CD14-positive monocyte (primary cell): ENCODE data around the gene MED10. TPM values are rescaled to one million over a fixed set of nuclear protein-coding genes. Genes with fewer than 3 reads are reported as not detected.

Source experiments
- DNase-seq, 3 donors: peaks; one replicate each; pipeline ENCODE4 v3.0.0-alpha.2; 2011 to 2022
- H2AFZ ChIP-seq: 2 replicates; pipeline ENCODE4 v1.6.0; 2012; ENCODE audit warnings: mild to moderate bottlenecking, low read depth, low read length, inconsistent platforms; ENCODE audit not compliant: insufficient read depth, poor library complexity, severe bottlenecking
- H3K27ac ChIP-seq, 2 donors: 1 replicate in 1 of 2; 2 replicates in 1 of 2; pipeline ENCODE4 v1.5.1; 2012 to 2013; ENCODE audit warnings: low read length in 2 of 2, control low read depth in 1 of 2, inconsistent platforms in 1 of 2, low read depth in 1 of 2, mild to moderate bottlenecking in 1 of 2
- H3K27me3 ChIP-seq, 2 donors: one replicate each; pipeline versions ENCODE4 v1.6.0 to v1.6.1; 2011 to 2013; ENCODE audit warnings: low read length in 2 of 2; ENCODE audit not compliant: control insufficient read depth in 2 of 2, insufficient read depth in 2 of 2
- H3K36me3 ChIP-seq, 2 donors: replicated peaks in 1 of 2; 1 replicate in 1 of 2; 2 replicates in 1 of 2; pipeline versions ENCODE4 v1.5.1 to v1.6.1; 2012 to 2013; ENCODE audit warnings: low read length in 2 of 2, control low read depth in 1 of 2, inconsistent platforms in 1 of 2, mild to moderate bottlenecking in 1 of 2; ENCODE audit not compliant: insufficient read depth in 2 of 2, control insufficient read depth in 1 of 2
- H3K4me1 ChIP-seq, 2 donors: 1 replicate in 1 of 2; 2 replicates in 1 of 2; pipeline versions ENCODE4 v1.5.1 to v1.6.1; 2012 to 2013; ENCODE audit warnings: low read length in 2 of 2, control low read depth in 1 of 2, inconsistent platforms in 1 of 2, mild to moderate bottlenecking in 1 of 2, moderate library complexity in 1 of 2; ENCODE audit not compliant: insufficient read depth in 2 of 2, control insufficient read depth in 1 of 2
- H3K4me2 ChIP-seq: replicated peaks from 2 replicates; pipeline ENCODE3; 2012; ENCODE audit warnings: low read length, moderate library complexity, mild to moderate bottlenecking; ENCODE audit not compliant: poor library complexity, severe bottlenecking; ENCODE audit errors: extremely low read depth
- H3K4me3 ChIP-seq, 3 experiments: fragments of 200-600 bp in 1 of 3; sonication (generic) in 1 of 3; replicated peaks in 1 of 3; 1 replicate in 2 of 3; 2 replicates in 1 of 3; pipeline ENCODE4 v1.5.1; 2011 to 2013; ENCODE audit warnings: low read length in 3 of 3, mild to moderate bottlenecking in 3 of 3, control low read depth in 2 of 3, low read depth in 2 of 3, inconsistent platforms in 1 of 3, moderate library complexity in 1 of 3
- H3K79me2 ChIP-seq: 2 replicates; pipeline ENCODE4 v1.6.0; 2012; ENCODE audit warnings: mild to moderate bottlenecking, control low read depth, inconsistent platforms, low read length, moderate library complexity; ENCODE audit not compliant: insufficient read depth
- H3K9ac ChIP-seq: 2 replicates; pipeline ENCODE4 v1.6.0; 2017; ENCODE audit warnings: low read length, mild to moderate bottlenecking; ENCODE audit not compliant: insufficient read depth, poor library complexity, severe bottlenecking
- H3K9me3 ChIP-seq, 2 donors: replicated peaks in 1 of 2; 1 replicate in 1 of 2; 2 replicates in 1 of 2; pipeline versions ENCODE4 v1.5.1 to v1.6.1; 2012 to 2013; ENCODE audit warnings: low read length in 2 of 2, control low read depth in 1 of 2; ENCODE audit not compliant: control insufficient read depth in 1 of 2, insufficient read depth in 1 of 2
- H4K20me1 ChIP-seq: 2 replicates; pipeline ENCODE4 v1.6.0; 2012; ENCODE audit warnings: mild to moderate bottlenecking, low read length, control low read depth, moderate library complexity; ENCODE audit not compliant: insufficient read depth
- H3K27ac Mint-ChIP-seq, 7 donors: one replicate each; pipeline ENCODE4 v1.8.0; 2020; ENCODE audit warnings: mild to moderate bottlenecking in 7 of 7, mixed read lengths in 7 of 7, moderate library complexity in 6 of 7, inconsistent platforms in 2 of 7
- H3K27me3 Mint-ChIP-seq, 3 donors: one replicate each; pipeline ENCODE4 v1.8.0; 2021 to 2022; ENCODE audit warnings: low read depth in 3 of 3, mild to moderate bottlenecking in 3 of 3, mixed read lengths in 3 of 3, moderate library complexity in 3 of 3, inconsistent platforms in 1 of 3
- H3K36me3 Mint-ChIP-seq, 2 donors: one replicate each; pipeline ENCODE4 v1.8.0; 2020; ENCODE audit warnings: mixed read lengths in 2 of 2, inconsistent platforms in 1 of 2, mild to moderate bottlenecking in 1 of 2
- H3K4me1 Mint-ChIP-seq: one replicate; pipeline ENCODE4 v1.8.0; 2020; ENCODE audit warnings: mild to moderate bottlenecking, mixed read lengths
- H3K4me3 Mint-ChIP-seq, 2 donors: one replicate each; pipeline ENCODE4 v1.8.0; 2020; ENCODE audit warnings: mild to moderate bottlenecking in 2 of 2, mixed read lengths in 2 of 2, moderate library complexity in 1 of 2
- H3K9me3 Mint-ChIP-seq, 7 donors: one replicate each; pipeline ENCODE4 v1.8.0; 2020 to 2022; ENCODE audit warnings: mixed read lengths in 7 of 7, mild to moderate bottlenecking in 6 of 7, moderate library complexity in 6 of 7, inconsistent platforms in 2 of 7
- WGBS: methylation state at CpG from one replicate; pipeline ENCODE4 v1.1.5; 2013; ENCODE audit warnings: missing lambda C conversion rate; ENCODE audit not compliant: insufficient coverage; 5-methylcytosine and 5-hydroxymethylcytosine counted together
- intact Hi-C, 2 donors: fragments of 100-400 bp; cut with micrococcal nuclease; formaldehyde crosslinking; loops; one replicate each; pipeline versions ENCODE4 v1.15.0 to v1.15.1; 2023
- polyA plus RNA-seq, 3 donors: library from polyadenylated mRNA; depleted of rRNA in 1 of 3; unstranded in 2 of 3; stranded (reverse) in 1 of 3; fragments of 300-500 nt in 2 of 3; fragments of >200 nt in 1 of 3; fragmentation: Illumina TruSeq in 2 of 3; gene quantifications; 1 replicate in 2 of 3; 2 replicates in 1 of 3; pipeline ENCODE4 v1.2.3, GENCODE V29; 2012 to 2021
- TF ChIP-seq, protein P1 (sequence below): fragments of 200-600 bp; IDR thresholded peaks from one replicate; pipeline ENCODE4 v1.8.0; 2022; ENCODE audit warnings: antibody characterized with exemption, mild to moderate bottlenecking

The MED10 gene
- polyA plus RNA-seq, 3 donors: 27.6 to 47.8 (median 47.3) TPM

DNA sequence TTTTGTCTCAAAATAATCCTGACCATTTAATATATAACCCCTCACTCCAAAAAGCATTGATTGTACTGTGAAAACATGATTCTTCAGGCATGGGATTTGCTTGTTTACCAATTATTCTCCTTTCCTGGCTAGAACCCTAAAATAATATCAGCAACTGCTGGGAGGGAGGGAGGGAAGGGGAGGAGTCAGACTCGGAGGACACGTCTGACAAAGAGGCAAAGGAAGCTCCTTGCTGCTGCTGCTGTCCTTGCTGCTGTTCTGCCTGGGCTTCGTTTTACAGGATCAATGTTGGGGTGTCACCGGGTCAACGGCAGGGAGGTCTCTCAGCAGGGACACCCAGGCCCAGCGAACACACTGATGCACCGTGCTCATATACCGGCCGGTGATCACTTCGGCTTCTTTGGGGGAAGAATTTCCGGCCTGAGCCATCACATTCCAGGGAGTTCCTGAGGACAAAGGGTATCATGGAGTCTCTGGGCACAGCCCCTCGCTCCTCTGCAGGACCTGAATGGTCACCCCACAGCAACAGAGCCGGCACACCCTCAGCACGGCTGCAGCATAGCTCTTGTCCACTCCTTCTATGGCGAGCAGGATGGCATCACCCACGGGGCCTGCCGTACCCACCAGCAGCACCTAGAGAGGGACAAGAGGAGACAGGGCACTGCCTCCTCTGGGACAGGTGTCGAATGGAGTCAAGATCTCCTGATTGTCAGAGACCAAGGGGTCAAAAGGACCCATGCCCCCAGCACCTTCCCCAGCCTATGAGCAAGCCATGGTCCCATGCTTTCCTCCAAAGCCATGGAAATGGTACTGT lies 27.9 kb downstream of the MED10 start:
- Mint-ChIP-seq H3K36me3 (no peaks in the 10 kb centered on the region), H3K27me3 (peaks cover 0 to 6% (median 3%) of the 10 kb centered on the region in 3 donors), H3K27ac (no peak overlapping the region), H3K9me3 (peaks cover 0 to 5% (median 0%) of the 10 kb centered on the region in 7 donors), H3K4me1 (no peaks in the 10 kb centered on the region), H3K4me3 (no peak overlapping the region)
- no peaks in the 10 kb centered on the region for H3K4me1 ChIP-seq
- no peak overlapping the region for H3K4me3 ChIP-seq
- WGBS: 82% methylated on average over 18 of the region's 18 CpGs
- H3K27me3 ChIP-seq: no peaks in the 10 kb centered on the region
- H3K9me3 ChIP-seq: no peaks in the 10 kb centered on the region
- intact Hi-C loops: no loop called here
- no peaks in the 10 kb centered on the region for H3K36me3 ChIP-seq
- TF ChIP-seq, protein P1, sequence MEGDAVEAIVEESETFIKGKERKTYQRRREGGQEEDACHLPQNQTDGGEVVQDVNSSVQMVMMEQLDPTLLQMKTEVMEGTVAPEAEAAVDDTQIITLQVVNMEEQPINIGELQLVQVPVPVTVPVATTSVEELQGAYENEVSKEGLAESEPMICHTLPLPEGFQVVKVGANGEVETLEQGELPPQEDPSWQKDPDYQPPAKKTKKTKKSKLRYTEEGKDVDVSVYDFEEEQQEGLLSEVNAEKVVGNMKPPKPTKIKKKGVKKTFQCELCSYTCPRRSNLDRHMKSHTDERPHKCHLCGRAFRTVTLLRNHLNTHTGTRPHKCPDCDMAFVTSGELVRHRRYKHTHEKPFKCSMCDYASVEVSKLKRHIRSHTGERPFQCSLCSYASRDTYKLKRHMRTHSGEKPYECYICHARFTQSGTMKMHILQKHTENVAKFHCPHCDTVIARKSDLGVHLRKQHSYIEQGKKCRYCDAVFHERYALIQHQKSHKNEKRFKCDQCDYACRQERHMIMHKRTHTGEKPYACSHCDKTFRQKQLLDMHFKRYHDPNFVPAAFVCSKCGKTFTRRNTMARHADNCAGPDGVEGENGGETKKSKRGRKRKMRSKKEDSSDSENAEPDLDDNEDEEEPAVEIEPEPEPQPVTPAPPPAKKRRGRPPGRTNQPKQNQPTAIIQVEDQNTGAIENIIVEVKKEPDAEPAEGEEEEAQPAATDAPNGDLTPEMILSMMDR: no peak
- H3K4me2 ChIP-seq: no peak overlapping the region
- H2AFZ ChIP-seq: no peak overlapping the region
- H4K20me1 ChIP-seq: no peaks in the 10 kb centered on the region
- no peak for DNase-seq
- no peaks in the 10 kb centered on the region for H3K79me2 ChIP-seq
- H3K27ac ChIP-seq: no peak overlapping the region
- H3K9ac ChIP-seq: no peak overlapping the region

DNA sequence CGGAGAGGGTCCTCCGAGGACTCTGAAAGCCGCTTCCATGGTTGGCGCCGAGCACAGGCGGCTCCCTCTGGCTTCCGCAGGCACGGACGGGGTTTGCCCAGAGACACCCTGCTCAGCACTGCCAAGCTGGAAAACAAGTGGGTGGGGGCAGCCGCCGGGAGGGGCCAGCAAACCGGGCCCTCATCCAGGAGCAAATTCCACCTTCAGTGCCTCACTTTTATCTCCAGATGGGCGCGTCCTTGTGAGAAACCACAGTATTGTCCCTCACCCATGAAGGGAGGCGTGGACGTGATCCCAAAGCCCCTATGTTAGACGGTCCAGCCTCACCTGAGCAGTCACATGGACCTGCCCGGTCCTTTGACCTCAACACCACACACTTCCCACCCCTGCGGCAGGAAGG lies 29.0 kb downstream of the MED10 start:
- TF ChIP-seq, protein P1: no peak
- Mint-ChIP-seq H3K27ac (peak overlapping the region in 1 of 7 donors; percentile 62), H3K9me3 (peaks cover 0 to 5% (median 0%) of the 10 kb centered on the region in 7 donors), H3K27me3 (peaks cover 0 to 6% (median 2%) of the 10 kb centered on the region in 3 donors), H3K4me1 (no peaks in the 10 kb centered on the region), H3K4me3 (no peak overlapping the region), H3K36me3 (no peaks in the 10 kb centered on the region)
- Histone ChIP-seq H3K27me3 (no peaks in the 10 kb centered on the region), H3K36me3 (no peaks in the 10 kb centered on the region), H3K79me2 (no peaks in the 10 kb centered on the region), H4K20me1 (no peaks in the 10 kb centered on the region), H3K4me3 (no peak overlapping the region), H3K9ac (no peak overlapping the region), H3K9me3 (no peaks in the 10 kb centered on the region), H3K27ac (no peak overlapping the region), H3K4me1 (no peaks in the 10 kb centered on the region), H3K4me2 (no peak overlapping the region), H2AFZ (no peak overlapping the region)
- over 99% methylated on average over 15 of the region's 19 CpGs for WGBS
- no peak for DNase-seq
- intact Hi-C loops: no loop called here
